Stimulated activated naive CD4-positive, alpha-beta T cell treated with Interleukin-2 at 50 U/mL for 16 hours (primary cell): ENCODE measurements around the gene UAP1.

Source experiments
- DNase-seq: peaks from one replicate; lab custom pipeline; 2025; lab: John Stamatoyannopoulos, UW

The UAP1 gene

DNA sequence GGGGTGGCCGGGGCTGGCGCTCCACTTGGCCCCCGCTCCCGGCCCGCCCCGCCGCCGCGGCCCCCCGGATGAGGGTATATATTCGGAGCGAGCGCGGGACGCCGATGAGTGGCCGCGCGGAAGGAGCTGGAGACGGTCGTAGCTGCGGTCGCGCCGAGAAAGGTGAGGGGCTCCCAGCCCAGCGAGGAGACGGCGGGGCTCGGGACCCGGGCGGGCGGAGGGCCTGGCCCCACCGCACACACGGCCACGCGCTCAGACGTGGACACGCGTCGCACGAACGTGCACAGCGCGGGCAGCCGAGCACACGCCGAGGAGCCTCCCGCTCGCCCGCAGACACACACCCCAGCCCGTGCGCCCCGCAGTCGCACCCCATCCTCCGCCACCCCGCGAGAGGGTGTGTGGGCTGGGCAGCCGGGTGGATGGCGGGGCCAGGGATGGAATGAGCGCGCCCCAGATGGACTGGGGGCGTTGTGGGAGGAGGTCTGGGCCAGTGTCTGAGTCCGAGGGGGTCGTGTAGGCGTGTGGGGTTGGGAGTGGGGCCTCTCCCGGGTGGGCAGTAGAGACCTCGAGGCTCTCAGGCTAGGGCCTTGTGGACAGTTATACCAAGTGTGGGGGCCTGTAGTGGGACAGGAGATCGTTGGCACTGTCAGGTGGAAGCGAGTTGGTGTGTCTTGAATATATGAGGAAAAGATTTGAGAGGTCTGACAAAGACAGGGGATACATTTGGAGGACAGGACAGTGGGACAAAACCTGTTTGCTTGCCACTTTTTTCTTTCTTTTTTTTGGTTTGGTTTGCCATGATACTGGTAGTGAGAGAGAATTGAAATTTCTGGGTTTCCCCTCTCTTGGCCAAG is at the start of gene UAP1:
UAP1 (plus strand) TSS at position 107 of the 854 bp plus-strand sequence. CDS start 4,347 bp downstream, outside the sequence.
- no peak for DNase-seq

DNA sequence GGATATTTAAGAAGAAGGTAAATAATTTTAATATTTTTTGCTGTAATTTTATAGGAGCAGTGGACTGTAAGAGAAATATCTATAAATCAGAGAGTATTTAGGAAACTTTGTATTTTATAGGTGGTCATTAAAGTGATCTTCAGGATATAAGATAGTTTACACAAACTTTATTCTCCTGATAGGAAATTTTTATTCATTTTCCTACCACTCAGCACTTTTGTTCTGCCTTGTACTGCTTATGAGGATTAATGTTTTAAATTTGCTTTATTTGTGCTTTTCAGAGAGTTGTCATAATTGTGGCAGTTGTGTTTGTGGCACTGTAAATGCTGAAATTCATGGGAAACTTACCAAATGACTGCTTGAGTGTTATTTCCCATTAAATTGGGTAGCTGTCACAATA is 34.2 kb upstream of the UAP1 start:
- DNase-seq = no peak

DNA sequence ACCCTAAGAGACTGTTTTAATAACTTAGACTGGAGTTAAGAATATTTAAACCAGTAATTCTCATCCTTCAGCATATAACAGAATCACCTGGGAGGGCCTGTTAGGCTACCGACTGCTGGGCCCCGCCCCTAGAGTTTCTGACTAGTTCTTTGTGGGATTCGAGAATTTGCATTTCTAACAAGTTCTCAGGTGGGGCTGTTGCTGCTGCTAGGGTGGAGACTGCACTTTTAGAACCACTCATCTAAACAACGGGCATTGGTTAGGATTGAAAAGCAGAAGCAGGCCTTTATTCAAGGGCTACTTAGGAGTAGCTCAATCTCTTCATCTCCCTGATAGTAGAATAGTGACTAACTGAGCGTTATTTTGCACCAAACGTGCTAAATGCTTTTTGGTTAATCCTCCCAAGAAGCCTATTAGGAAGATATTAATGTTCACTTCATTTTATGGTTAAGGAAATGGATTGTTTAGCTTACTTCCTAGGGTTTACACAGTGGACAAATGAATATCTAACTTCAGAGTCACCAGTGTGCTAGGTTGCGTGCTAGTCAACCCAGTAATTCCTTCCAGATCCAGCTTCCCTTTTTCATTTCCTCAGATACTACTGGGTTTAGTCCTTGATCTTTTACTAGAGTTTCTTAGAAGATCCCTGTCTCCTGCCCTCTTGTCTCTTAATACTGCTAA is 31.1 kb upstream of the UAP1 start:
- DNase-seq = no peak

DNA sequence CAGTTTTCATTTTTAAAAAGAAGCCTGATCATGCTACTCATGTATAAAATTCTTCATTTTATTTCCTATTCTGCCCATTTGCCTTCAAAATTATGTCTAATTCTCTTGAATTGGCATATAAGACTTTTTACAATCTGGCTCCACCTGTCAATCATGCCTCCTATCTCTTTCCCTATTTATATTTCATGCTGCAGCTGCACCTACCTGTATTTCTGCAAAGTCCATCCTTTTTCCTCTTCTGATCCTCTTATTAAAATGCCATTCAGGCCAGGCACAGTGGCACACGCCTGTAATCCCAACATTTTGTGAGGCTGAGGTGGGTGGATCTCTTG is 30.6 kb upstream of the UAP1 start:
- no peak for DNase-seq

DNA sequence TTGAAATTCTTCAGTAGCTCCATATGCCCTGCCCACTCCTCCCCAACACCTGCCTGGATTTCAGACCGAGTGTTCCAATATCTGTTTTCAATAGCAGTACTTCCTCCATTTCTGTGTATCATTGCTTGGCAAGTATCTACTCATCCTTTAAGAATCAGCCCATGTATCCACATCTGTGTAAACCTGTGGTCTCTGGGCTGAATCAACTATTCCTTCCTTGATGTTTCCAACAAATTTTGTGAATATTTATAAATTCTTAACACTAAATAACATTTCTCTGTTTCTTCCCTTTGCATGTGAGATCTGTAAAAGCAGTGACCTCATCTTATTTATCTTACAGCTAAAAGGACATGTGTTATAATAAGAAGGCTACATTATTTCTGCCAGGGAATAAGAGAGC is 26.0 kb upstream of the UAP1 start:
- DNase-seq = no peak

DNA sequence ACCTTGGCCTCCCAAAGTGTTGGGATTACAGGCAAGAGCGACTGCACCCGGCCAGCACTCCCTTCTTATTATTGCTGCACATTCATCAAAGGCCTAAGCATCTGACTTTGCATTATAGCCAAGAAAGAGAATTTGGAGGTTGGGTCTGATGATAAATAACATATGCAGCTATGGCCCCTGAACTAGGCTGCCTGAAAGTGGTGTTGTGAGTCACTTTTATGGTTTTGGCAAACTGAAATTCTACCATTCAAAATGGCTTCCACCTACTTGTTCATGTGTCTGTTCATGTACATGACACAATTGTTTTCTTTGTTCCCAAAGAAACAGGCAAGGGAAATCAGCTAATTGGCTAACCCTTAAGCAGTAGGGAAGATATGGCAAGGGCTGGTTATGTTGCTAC is 25.0 kb upstream of the UAP1 start:
- no peak for DNase-seq

DNA sequence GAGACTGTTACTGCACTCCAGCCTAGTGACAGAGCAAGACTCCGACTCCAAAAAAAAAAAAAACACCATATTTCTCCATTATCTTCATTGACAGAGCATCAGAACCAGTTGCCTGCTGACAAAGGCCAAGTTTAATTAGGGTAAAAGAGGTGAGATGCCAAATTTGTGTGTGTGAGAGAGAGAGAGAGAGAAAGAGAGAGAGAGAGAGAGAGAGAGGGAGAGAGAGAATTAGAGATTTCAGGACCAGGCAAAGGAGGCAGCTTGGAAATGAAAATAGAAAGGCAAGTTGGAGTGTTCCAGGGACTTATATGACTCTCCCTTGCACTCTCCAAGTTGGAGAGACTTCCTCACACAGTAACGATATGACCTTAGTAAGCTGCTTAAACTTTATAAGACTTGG is 24.3 kb upstream of the UAP1 start:
- DNase-seq = no peak

DNA sequence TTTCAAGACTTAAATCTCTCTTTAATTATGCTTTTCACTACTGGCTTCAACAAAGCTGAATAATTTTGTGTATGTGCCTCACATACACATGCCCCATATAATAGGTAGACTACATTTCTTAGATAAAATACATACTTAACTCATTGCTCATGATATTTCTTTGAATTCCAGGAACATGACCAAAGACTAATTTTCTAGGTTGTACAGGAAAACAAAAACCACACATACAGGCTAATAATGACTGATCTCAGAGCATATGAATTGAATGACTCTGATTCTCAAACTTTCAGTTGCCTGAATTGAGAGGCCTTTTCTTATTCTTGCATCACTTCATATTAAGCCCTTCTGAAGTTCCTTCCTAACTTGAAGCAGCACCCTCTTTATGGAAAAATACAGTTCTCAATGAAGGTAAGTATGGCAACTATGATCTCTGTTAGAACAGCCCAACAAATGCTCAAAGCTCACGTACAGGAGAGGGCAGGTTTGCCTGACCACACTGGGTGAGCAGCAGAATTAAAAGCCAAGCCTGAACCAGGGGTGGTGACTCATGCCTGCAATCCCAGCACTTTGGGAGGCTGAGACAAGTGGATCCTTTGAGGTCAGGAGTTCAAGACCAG is 22.6 kb upstream of the UAP1 start:
- DNase-seq = no peak

DNA sequence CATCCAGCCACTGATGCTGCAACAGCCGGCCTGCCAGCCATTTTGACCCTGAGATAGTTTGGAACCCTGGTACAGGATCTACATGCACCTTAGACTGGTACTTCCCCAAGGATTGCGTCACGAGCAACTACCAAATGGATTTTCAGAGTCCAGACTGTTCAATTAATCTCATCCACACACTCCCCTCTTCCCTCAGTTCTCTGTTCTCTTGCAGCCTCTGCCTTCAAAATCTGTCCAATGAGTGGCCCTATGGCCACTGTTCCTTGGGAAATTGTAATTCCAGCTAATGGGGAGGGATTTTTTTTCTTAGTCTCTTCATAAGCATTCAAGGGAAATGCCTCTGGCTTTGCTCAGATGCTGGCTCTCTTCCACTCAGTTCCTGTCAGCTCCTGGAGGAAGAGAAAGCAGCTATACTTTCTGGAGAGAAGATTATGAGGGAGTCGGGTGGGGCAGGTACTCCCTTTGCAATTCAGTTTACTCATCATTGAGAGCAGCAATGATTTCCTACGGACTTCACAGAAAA is 19.8 kb upstream of the UAP1 start:
- no peak for DNase-seq

DNA sequence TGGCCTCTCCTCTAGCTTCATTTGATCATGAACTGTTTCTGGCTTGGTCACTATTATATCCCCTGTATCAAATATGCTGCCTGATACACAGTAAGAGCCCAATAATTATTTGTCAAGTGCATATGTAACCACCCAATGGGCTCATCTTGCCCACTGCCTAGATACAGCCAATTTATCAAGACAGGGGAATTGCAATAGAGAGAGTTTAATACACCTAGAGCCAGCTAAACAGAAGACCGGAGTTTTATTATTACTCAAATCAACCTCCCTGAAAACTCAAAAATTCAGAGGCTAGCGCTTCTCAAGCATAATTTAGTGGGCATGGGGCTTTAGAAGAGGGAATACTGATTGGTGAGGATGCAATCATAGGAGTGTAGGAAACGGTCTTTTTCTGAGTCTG is 18.3 kb upstream of the UAP1 start:
- DNase-seq = no peak

DNA sequence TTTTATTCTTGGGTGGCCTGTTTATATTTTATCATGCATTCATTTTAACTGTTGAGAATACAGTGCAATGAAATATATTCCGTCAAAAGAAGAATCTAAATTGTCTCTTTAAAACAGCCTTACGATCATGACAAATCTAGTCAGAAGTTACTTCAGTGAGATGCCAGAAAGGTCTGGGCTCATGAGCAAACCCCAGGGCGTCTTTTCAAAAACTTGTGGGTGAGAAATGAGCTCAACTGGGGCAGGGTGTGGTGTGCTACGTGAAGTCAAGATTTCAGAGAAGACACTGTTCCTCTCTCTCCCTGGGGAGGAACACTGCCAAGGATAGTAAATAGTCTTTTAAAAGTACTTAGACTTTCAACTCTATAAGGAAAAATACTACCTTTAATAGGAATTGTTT is 13.4 kb upstream of the UAP1 start:
- DNase-seq = no peak

DNA sequence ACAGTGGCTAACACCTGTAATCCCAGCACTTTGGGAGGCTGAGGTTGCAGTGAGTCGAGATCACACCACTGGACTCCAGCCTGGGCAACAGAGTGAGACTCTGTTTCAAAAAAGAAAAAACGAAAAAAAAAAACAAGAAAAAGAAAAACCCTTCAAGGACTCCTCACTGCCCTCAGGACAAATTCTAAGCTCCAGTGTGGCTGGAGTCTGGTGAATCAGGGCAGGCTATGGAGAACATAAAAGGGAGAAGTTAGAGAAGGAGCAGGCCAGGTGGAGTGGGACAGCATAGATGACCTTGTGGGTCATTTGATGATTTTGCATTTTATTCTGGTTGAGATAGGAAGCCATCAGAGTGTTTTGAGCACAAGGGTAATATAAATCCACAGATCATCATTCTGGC is 12.5 kb upstream of the UAP1 start:
- DNase-seq = no peak

DNA sequence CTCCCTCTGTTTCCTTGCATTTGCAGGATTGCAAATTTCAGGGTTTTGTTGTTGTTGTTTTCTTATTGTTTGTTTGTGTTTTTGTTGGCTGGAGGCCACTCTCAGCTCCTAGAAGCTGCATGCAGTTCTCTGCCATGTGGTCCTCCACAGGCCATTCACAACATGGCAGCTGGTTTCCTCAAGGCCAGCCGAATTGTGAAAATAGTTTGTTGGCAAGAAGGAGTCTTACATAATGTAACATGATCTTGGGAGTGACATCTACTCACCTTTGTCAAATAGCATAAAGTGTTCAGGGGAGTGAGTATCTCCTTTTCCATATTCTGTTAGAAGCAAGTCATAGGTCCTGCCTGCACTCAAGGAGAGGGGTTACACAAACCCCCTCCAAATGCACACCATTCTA is 10.6 kb upstream of the UAP1 start:
- DNase-seq = no peak

DNA sequence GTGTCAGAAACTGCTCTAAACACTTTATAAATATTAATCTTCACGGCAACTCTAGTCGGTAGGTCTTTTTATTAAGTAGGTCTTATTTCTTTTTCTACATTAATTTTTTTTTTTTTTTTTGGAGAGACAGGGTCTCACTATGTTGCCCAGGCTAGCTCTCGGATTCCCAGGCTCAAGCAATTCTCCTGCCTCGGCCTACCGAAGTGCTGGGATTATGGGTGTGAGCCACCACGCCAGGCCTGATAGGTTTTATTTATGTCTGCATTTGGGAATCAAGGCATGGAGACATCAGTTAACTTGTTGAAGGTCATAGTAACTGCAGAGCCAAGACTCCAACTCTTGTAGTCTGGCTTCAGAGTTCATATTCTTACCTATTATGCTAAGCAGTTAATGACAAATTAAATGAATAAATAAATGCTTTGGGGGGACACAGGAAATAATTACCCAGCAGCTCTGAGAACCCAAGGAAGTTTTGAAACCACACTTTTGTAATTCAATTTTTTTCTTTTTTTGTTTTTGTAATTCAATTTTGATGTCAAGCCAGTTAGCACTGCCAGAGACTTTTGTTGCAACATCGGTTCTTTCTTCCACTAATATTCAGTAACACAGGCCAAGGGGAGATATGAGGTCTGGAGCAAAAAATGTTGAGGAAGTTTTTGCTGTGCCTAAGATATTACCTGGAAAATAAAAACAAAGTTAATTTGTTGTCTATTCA is 9.4 kb upstream of the UAP1 start:
- DNase-seq = no peak

DNA sequence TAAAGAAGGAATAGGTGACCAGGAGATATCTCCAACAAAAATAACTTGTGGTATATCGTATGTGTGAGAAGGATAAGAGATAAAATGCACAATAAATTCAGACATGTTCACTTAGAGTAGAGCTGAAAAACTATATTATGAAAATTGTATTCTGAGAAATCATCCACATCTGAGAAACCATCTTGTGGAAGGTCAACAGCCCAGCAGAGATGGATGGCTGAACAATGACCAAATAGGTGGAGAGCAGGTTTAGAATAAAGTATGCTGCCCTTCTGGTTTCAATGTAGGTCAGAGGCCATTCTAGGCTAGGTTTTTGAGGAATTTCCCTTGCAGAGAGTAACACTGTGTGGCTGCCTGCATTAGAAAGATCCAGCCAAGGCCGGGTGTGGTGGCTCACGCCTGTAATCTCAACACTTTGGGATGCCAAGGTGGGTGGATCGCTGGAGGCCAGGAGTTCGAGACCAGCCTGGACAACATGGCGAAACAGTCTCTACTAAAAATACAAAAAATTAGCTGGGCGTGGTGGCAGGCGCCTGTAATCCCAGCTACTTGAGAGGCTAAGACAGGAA is 8.8 kb upstream of the UAP1 start:
- no peak for DNase-seq

DNA sequence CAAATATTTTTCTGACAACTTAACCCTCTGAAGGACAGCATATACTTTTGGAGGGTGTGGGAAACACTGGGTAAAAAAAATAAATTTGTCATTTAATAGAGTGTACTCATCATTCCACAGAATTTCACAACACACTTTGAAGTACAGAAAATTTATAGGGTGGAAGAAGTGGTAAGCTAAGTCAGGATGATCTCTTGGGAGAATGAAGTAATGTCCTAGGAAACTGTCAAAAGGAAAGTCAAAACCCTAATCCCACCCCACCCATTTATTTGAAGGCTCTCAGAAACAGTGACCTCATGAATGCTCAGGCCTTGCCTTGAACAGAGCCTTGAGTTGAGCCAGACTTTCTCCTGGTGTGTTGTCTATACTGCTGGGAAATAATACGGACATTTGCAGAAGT is 7.3 kb upstream of the UAP1 start:
- DNase-seq = no peak

DNA sequence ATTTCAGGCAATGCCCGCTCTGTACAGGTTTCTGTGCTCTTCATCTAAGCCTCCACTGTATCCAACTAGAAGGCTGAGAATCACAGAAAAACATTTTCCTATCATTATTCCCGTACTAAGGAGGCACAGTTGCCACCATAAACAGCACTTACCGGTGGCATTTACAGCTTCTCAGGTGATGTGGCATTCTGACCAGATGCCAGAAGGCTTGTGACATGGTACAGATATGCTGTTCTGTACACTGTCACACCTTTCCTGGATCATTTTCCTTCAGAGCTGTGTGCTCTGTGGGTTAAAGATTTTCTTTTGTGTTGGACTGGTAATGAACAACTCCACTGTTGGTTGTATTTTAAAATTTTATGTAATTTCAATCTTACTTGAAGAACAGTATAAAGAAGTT is 4.0 kb upstream of the UAP1 start:
- DNase-seq = no peak

DNA sequence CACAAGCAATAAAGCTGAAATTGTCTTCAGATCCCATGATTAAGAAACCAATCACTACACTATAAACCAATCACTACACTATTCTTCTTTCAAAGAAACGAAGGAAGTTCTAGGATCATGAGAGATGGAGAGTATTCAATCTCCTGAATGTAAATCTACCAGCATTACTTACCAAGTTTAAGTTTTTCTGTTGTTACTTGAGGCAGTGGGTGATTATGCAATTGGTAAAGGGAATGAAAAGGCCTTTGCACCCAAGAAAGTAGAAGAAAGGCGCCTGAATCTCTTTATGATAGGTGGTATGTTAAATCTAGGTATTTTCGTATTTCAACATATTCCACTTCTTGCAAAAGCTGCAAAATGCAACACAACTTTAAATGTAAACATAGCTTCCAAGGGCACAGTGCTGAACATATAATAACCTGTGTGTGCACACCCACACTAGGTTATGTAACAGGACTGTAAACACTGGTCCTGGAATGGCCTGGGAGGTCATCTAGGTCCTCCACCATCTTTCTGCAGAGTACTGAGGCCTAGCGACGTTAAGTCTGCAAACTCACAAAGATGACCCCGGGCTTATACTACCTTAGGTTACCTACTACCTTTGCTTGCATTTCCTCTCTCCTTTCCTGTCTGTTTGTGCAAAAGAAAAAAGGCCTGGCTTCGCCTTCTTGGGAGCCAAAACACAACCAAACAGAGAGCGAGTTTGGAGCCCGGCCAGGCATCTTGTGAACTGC is 1.1 kb upstream of the UAP1 start:
- DNase-seq = no peak

DNA sequence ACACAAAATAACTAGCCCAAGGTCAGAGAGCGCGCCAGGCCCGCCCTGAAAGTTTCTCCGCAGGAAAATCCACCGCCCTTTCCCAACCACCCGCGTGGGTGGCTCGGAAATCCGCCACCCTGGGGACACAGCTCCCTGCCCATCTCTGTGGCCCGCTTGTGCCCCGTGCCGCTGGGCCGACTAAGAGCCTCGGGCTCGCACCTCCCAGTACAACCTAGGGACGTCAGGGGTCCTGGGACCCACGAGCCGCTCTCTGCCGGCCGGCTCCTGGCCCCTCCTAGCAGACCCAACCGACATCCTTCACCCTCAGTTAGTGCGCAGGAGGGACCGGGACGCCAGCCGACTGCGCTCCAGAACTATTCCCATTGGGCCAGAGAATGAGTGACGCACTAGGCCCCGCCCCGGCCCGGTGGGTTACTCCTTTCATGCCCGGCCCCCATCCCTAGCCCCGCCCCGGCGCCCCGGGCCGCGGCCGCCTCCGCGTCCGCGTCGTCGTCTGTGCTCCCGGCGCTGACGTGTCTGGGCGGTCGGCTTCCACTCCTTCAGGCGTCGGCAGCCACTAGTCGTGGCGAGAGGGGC is 396 bp upstream of the UAP1 start:
- peak; percentile 97 for DNase-seq

DNA sequence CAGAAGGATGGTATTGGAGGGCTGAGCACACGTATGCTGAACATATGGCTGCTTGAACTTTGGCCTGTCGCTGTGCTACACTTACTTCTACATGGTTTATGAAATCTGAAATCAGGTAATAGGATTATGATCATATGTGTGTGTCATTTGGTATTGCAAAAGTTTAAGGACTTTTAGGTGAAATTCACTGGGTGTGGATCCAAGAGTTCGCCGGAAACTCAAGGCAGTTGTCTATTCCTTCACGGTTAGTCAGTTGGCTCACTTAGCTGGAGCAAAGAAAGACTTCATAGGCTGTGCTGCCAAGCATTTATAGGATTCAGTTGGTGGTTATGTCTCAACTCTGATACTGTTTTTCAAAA is 927 bp downstream of the UAP1 start:
- DNase-seq = no peak

DNA sequence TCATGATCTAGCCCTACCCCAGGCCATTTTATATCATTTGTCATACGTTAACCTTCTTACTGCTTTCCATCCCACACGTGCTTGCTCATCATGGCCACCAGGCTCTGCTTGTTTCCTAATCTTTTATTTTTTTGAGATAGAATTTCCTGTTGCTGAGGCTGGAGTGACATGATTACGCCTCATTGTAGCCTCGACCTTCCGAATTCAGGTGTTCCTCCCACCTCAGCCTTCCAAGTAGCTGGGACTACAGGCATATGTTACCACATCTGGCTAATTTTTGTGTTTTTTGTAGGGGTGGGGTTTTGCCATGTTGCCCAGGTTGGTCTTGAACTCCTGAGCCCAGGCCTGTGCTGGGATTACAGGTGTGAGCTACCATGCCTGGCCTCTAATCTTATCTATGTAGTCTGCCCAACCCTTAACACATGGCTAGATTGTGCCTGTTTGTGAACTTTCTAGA is 3.3 kb downstream of the UAP1 start:
- no peak for DNase-seq
